HEK293 (cell line): Measurements from ENCODE around the gene MLPH.

Source experiments
- CTCF ChIA-PET: fragments of 350-600 bp; formaldehyde crosslinking; extraction: SDS; loops from one replicate; lab custom pipeline; 2021; ENCODE audit warnings: antibody characterized with exemption; lab: Yijun Ruan, JAX
- POLR2A ChIA-PET: fragments of 300-600 bp; formaldehyde crosslinking; extraction: SDS; loops from one replicate; lab custom pipeline; 2020; ENCODE audit warnings: antibody characterized with exemption, inconsistent platforms; lab: Yijun Ruan, JAX
- H3K27ac ChIP-seq: fragments of 200-500 bp; sonication (Bioruptor generic); 2 replicates; pipeline ENCODE4 v1.5.1; 2014; ENCODE audit warnings: low read depth, low read length, control low read depth, inconsistent platforms; ENCODE audit errors: extremely low read depth
- H3K36me3 ChIP-seq, 2 experiments: fragments of 200-500 bp in 1 of 2; sonication (Bioruptor generic) in 1 of 2; 1 replicate in 1 of 2; 2 replicates in 1 of 2; pipeline ENCODE4 v1.5.1; 2014 to 2017; ENCODE audit warnings: inconsistent platforms in 2 of 2, low read length in 2 of 2; ENCODE audit not compliant: control insufficient read depth in 2 of 2, insufficient read depth in 1 of 2
- H3K4me1 ChIP-seq: fragments of 200-500 bp; sonication (Bioruptor generic); 2 replicates; pipeline ENCODE4 v1.5.1; 2014; ENCODE audit warnings: mild to moderate bottlenecking, low read length, inconsistent platforms; ENCODE audit not compliant: control insufficient read depth, insufficient read depth
- H3K4me3 ChIP-seq: 2 replicates; pipeline ENCODE4 v1.5.1; 2011; ENCODE audit warnings: low read depth, mild to moderate bottlenecking, control low read depth, low read length, moderate library complexity
- H3K9me3 ChIP-seq: fragments of 200-500 bp; sonication (Bioruptor generic); 2 replicates; pipeline ENCODE4 v1.5.1; 2014; ENCODE audit warnings: low read depth, low read length, inconsistent platforms; ENCODE audit not compliant: control insufficient read depth, insufficient read depth
- GLIS2 ChIP-seq: fragments of 450-650 bp; formaldehyde crosslinking; IDR thresholded peaks from 2 replicates; pipeline ENCODE4 v1.5.1; 2016; ENCODE audit warnings: missing biosample characterization, missing genetic modification characterization
- KLF10 ChIP-seq: fragments of 450-650 bp; IDR thresholded peaks from 2 replicates; pipeline ENCODE4 v1.5.1; 2018; ENCODE audit warnings: missing biosample characterization, mild to moderate bottlenecking, missing genetic modification characterization
- SP3 ChIP-seq: fragments of 450-650 bp; formaldehyde crosslinking; IDR thresholded peaks from 2 replicates; pipeline ENCODE4 v1.5.1; 2016; ENCODE audit warnings: missing biosample characterization, missing genetic modification characterization
- ZBTB8A ChIP-seq: fragments of 450-650 bp; formaldehyde crosslinking; IDR thresholded peaks from 2 replicates; pipeline ENCODE4 v1.5.1; 2016; ENCODE audit warnings: missing biosample characterization, missing genetic modification characterization
- ZFP3 ChIP-seq: fragments of 450-650 bp; formaldehyde crosslinking; IDR thresholded peaks from 2 replicates; pipeline ENCODE4 v1.5.1; 2016; ENCODE audit warnings: low read depth, missing biosample characterization, missing genetic modification characterization
- ZFP69B ChIP-seq: fragments of 450-650 bp; formaldehyde crosslinking; IDR thresholded peaks from 2 replicates; pipeline ENCODE4 v1.5.1; 2016; ENCODE audit warnings: missing biosample characterization, missing genetic modification characterization
- ZIC2 ChIP-seq: fragments of 450-650 bp; formaldehyde crosslinking; IDR thresholded peaks from 2 replicates; pipeline ENCODE4 v1.5.1; 2016; ENCODE audit warnings: missing biosample characterization, missing genetic modification characterization
- ZNF112 ChIP-seq: fragments of 450-650 bp; formaldehyde crosslinking; IDR thresholded peaks from 2 replicates; pipeline ENCODE4 v1.5.0; 2017; ENCODE audit warnings: missing biosample characterization, missing genetic modification characterization
- ZNF175 ChIP-seq: fragments of 450-650 bp; formaldehyde crosslinking; IDR thresholded peaks from 2 replicates; pipeline ENCODE4 v1.5.1; 2016; ENCODE audit warnings: missing biosample characterization, missing genetic modification characterization
- ZNF221 ChIP-seq: fragments of 450-650 bp; formaldehyde crosslinking; IDR thresholded peaks from 2 replicates; pipeline ENCODE4 v1.5.1; 2017; ENCODE audit warnings: missing biosample characterization, missing genetic modification characterization, borderline replicate concordance
- ZNF335 ChIP-seq: fragments of 450-650 bp; formaldehyde crosslinking; conservative IDR thresholded peaks from 2 replicates; pipeline ENCODE4 v1.5.1; 2016; ENCODE audit warnings: missing biosample characterization, missing genetic modification characterization
- ZNF354C ChIP-seq: fragments of 450-650 bp; formaldehyde crosslinking; IDR thresholded peaks from 2 replicates; pipeline ENCODE4 v1.5.1; 2016; ENCODE audit warnings: missing biosample characterization, missing genetic modification characterization, low read depth, borderline replicate concordance
- ZNF560 ChIP-seq: fragments of 450-650 bp; formaldehyde crosslinking; IDR thresholded peaks from 2 replicates; pipeline ENCODE4 v1.5.1; 2017; ENCODE audit warnings: missing biosample characterization, missing genetic modification characterization, borderline replicate concordance
- ZNF707 ChIP-seq: fragments of 450-650 bp; formaldehyde crosslinking; IDR thresholded peaks from 2 replicates; pipeline ENCODE4 v1.5.1; 2016; ENCODE audit warnings: missing biosample characterization, missing genetic modification characterization
- ZNF768 ChIP-seq: fragments of 450-650 bp; formaldehyde crosslinking; IDR thresholded peaks from 2 replicates; pipeline ENCODE4 v1.5.1; 2018; ENCODE audit warnings: missing biosample characterization, mild to moderate bottlenecking, missing genetic modification characterization
- ZNF776 ChIP-seq: fragments of 450-650 bp; formaldehyde crosslinking; IDR thresholded peaks from 2 replicates; pipeline ENCODE4 v1.5.0; 2017; ENCODE audit warnings: missing biosample characterization, missing genetic modification characterization, borderline replicate concordance
- ZNF791 ChIP-seq: fragments of 450-650 bp; formaldehyde crosslinking; IDR thresholded peaks from 2 replicates; pipeline ENCODE4 v1.5.1; 2016; ENCODE audit warnings: missing biosample characterization, missing genetic modification characterization
- TF ChIP-seq, protein P1 (sequence below): fragments of 450-650 bp; formaldehyde crosslinking; optimal IDR thresholded peaks from 2 replicates; pipeline ENCODE3; 2016; ENCODE audit warnings: missing biosample characterization, mild to moderate bottlenecking, missing genetic modification characterization
- TF ChIP-seq, protein P2 (sequence below): fragments of 450-650 bp; formaldehyde crosslinking; conservative IDR thresholded peaks from 2 replicates; pipeline ENCODE4 v1.5.1; 2016; ENCODE audit warnings: low read depth, missing biosample characterization, missing genetic modification characterization
- TF ChIP-seq, protein P3 (sequence below): fragments of 450-650 bp; formaldehyde crosslinking; IDR thresholded peaks from 2 replicates; pipeline ENCODE4 v1.5.1; 2016; ENCODE audit warnings: missing biosample characterization, missing genetic modification characterization
- TF ChIP-seq, protein P4 (sequence below): fragments of 450-650 bp; formaldehyde crosslinking; IDR thresholded peaks from 2 replicates; pipeline ENCODE4 v1.5.1; 2017; ENCODE audit warnings: missing biosample characterization, missing genetic modification characterization
- TF ChIP-seq, protein P5 (sequence below): fragments of 450-650 bp; formaldehyde crosslinking; IDR thresholded peaks from 2 replicates; pipeline ENCODE4 v1.5.1; 2016; ENCODE audit warnings: missing biosample characterization, missing genetic modification characterization

Gene MLPH, protein sequence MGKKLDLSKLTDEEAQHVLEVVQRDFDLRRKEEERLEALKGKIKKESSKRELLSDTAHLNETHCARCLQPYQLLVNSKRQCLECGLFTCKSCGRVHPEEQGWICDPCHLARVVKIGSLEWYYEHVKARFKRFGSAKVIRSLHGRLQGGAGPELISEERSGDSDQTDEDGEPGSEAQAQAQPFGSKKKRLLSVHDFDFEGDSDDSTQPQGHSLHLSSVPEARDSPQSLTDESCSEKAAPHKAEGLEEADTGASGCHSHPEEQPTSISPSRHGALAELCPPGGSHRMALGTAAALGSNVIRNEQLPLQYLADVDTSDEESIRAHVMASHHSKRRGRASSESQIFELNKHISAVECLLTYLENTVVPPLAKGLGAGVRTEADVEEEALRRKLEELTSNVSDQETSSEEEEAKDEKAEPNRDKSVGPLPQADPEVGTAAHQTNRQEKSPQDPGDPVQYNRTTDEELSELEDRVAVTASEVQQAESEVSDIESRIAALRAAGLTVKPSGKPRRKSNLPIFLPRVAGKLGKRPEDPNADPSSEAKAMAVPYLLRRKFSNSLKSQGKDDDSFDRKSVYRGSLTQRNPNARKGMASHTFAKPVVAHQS

DNA sequence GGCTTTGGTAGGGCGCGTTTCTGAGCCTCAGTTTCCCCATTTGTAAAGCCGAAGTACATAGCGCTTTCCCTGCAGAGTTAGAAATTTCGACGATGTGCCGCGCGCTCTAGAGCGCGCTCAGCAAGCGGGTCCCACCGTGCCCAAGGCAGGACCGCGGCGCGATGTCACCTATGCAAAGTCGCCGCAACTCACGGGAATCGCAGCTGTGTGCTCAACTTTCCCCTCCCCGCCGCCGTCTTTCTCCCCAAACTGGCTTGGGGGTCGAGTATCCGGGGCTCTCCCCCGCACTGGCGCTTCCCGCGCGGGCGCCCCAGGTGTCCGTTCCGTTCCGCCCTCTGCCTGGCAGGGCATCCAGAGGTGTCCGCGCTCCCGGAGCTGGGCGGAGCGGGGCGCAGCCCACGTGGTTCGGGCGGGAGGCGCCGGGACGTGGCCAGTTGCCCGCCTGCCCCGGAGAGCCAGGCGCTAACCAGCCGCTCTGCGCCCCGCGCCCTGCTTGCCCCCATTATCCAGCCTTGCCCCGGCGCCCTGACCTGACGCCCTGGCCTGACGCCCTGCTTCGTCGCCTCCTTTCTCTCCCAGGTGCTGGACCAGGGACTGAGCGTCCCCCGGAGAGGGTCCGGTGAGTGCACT lies at the start of gene MLPH:
MLPH (plus strand) TSS at position 433 of the 630 bp plus-strand sequence. CDS start 6,176 bp downstream, outside the sequence.
- peak within 1 kb of the TSS; percentile 36 for H3K4me3 ChIP-seq
- TF ChIP-seq, protein P1, sequence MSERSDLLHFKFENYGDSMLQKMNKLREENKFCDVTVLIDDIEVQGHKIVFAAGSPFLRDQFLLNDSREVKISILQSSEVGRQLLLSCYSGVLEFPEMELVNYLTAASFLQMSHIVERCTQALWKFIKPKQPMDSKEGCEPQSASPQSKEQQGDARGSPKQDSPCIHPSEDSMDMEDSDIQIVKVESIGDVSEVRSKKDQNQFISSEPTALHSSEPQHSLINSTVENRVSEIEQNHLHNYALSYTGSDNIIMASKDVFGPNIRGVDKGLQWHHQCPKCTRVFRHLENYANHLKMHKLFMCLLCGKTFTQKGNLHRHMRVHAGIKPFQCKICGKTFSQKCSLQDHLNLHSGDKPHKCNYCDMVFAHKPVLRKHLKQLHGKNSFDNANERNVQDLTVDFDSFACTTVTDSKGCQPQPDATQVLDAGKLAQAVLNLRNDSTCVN (tag by site-specific recombination): peak; percentile 47
- TF ChIP-seq ZNF560: no peak
- TF ChIP-seq, protein P2, sequence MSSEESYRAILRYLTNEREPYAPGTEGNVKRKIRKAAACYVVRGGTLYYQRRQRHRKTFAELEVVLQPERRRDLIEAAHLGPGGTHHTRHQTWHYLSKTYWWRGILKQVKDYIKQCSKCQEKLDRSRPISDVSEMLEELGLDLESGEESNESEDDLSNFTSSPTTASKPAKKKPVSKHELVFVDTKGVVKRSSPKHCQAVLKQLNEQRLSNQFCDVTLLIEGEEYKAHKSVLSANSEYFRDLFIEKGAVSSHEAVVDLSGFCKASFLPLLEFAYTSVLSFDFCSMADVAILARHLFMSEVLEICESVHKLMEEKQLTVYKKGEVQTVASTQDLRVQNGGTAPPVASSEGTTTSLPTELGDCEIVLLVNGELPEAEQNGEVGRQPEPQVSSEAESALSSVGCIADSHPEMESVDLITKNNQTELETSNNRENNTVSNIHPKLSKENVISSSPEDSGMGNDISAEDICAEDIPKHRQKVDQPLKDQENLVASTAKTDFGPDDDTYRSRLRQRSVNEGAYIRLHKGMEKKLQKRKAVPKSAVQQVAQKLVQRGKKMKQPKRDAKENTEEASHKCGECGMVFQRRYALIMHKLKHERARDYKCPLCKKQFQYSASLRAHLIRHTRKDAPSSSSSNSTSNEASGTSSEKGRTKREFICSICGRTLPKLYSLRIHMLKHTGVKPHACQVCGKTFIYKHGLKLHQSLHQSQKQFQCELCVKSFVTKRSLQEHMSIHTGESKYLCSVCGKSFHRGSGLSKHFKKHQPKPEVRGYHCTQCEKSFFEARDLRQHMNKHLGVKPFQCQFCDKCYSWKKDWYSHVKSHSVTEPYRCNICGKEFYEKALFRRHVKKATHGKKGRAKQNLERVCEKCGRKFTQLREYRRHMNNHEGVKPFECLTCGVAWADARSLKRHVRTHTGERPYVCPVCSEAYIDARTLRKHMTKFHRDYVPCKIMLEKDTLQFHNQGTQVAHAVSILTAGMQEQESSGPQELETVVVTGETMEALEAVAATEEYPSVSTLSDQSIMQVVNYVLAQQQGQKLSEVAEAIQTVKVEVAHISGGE (tag by site-specific recombination): peak; percentile 22; the same call in 1 of the 2 replicates
- peak; percentile 13; the same call in 1 of the 2 replicates for TF ChIP-seq ZIC2 (tag by site-specific recombination)
- TF ChIP-seq, protein P3, sequence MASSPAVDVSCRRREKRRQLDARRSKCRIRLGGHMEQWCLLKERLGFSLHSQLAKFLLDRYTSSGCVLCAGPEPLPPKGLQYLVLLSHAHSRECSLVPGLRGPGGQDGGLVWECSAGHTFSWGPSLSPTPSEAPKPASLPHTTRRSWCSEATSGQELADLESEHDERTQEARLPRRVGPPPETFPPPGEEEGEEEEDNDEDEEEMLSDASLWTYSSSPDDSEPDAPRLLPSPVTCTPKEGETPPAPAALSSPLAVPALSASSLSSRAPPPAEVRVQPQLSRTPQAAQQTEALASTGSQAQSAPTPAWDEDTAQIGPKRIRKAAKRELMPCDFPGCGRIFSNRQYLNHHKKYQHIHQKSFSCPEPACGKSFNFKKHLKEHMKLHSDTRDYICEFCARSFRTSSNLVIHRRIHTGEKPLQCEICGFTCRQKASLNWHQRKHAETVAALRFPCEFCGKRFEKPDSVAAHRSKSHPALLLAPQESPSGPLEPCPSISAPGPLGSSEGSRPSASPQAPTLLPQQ (tag by site-specific recombination): peak; percentile 56; the same call in 1 of the 2 replicates
- peak; percentile 42; the same call in 1 of the 2 replicates for TF ChIP-seq GLIS2 (tag by site-specific recombination)
- peak; percentile 59; the same call in 1 of the 2 replicates for TF ChIP-seq ZFP69B (tag by site-specific recombination)
- TF ChIP-seq ZNF335 (tag by site-specific recombination): peak; percentile 29; the same call in 1 of the 2 replicates
- peak; percentile 37; the same call in 1 of the 2 replicates for TF ChIP-seq SP3 (tag by site-specific recombination)
- TF ChIP-seq ZNF221 (tag by site-specific recombination): no peak
- 0 out of 2 replicates have a peak, but pooled peaks have one; percentile 20 for TF ChIP-seq ZBTB8A
- ChIA-PET POLR2A (no interaction called here), CTCF (interaction anchor here (0.6 to 1.4 kb wide), 2 partner anchors 84 to 322 kb away, joined by 4 to 6 read pairs; no protein-coding TSS in a partner anchor)
- H3K9me3 ChIP-seq: no peaks in the 10 kb centered on the region
- H3K36me3 ChIP-seq: no peaks in the 10 kb centered on the region
- H3K4me1 ChIP-seq: no peaks in the 10 kb centered on the region
- H3K27ac ChIP-seq: no peak within 1 kb of the TSS

DNA sequence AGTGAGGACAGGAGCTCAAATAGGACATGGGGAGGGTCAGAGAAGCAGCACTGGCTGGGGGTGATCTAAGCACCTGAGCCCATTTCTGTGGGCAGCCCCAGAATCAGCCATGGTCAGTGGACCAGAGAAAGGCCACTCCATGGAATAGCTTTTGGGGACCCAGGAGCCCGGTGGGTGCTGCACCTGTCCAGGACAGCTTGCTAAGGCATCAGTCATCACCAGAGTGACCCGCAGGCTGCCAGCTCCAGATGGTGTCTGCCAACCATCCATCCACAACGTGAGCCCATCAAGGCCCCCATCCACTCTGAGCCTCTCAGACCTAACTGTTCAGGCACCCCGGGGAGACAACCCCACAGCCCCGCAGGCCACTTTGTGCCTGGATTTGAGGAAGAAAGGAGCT lies 49.5 kb upstream of the MLPH start:
- Histone ChIP-seq H3K27ac (no peak overlapping the region), H3K4me1 (no peaks in the 10 kb centered on the region), H3K9me3 (no peaks in the 10 kb centered on the region), H3K36me3 (no peaks in the 10 kb centered on the region), H3K4me3 (no peak overlapping the region)
- CTCF ChIA-PET: interaction anchor here (0.7 kb wide), 1 partner anchor 28 kb away, joined by 3 read pairs; no protein-coding TSS in a partner anchor
- POLR2A ChIA-PET: no interaction called here
- no peak for TF ChIP-seq ZFP3 (tag by site-specific recombination)
- TF ChIP-seq ZNF768 (tag by site-specific recombination): no peak
- TF ChIP-seq, protein P4, sequence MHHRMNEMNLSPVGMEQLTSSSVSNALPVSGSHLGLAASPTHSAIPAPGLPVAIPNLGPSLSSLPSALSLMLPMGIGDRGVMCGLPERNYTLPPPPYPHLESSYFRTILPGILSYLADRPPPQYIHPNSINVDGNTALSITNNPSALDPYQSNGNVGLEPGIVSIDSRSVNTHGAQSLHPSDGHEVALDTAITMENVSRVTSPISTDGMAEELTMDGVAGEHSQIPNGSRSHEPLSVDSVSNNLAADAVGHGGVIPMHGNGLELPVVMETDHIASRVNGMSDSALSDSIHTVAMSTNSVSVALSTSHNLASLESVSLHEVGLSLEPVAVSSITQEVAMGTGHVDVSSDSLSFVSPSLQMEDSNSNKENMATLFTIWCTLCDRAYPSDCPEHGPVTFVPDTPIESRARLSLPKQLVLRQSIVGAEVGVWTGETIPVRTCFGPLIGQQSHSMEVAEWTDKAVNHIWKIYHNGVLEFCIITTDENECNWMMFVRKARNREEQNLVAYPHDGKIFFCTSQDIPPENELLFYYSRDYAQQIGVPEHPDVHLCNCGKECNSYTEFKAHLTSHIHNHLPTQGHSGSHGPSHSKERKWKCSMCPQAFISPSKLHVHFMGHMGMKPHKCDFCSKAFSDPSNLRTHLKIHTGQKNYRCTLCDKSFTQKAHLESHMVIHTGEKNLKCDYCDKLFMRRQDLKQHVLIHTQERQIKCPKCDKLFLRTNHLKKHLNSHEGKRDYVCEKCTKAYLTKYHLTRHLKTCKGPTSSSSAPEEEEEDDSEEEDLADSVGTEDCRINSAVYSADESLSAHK (tag by site-specific recombination): no peak
- TF ChIP-seq KLF10 (tag by site-specific recombination): no peak
- TF ChIP-seq ZNF112 (tag by site-specific recombination): no peak
- TF ChIP-seq ZNF354C (tag by site-specific recombination): no peak
- no peak for TF ChIP-seq GLIS2 (tag by site-specific recombination)
- no peak for TF ChIP-seq ZNF776 (tag by site-specific recombination)
- TF ChIP-seq ZNF175: no peak
- no peak for TF ChIP-seq ZNF707
- TF ChIP-seq ZNF791: no peak
- TF ChIP-seq, protein P5, sequence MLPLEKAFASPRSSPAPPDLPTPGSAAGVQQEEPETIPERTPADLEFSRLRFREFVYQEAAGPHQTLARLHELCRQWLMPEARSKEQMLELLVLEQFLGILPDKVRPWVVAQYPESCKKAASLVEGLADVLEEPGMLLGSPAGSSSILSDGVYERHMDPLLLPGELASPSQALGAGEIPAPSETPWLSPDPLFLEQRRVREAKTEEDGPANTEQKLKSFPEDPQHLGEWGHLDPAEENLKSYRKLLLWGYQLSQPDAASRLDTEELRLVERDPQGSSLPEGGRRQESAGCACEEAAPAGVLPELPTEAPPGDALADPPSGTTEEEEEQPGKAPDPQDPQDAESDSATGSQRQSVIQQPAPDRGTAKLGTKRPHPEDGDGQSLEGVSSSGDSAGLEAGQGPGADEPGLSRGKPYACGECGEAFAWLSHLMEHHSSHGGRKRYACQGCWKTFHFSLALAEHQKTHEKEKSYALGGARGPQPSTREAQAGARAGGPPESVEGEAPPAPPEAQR (tag by site-specific recombination): no peak
